Measurements from ENCODE around the gene LMO4. TPM values are rescaled to one million over a fixed set of nuclear protein-coding genes. Genes with fewer than 3 reads are reported as not detected.
A peak's percentile ranks its signal among the peaks of the same experiment; 100 is the strongest.

LMO4 gene
- total RNA-seq, 2 experiments from 2014 or later: 10.2 to 10.5 TPM

DNA sequence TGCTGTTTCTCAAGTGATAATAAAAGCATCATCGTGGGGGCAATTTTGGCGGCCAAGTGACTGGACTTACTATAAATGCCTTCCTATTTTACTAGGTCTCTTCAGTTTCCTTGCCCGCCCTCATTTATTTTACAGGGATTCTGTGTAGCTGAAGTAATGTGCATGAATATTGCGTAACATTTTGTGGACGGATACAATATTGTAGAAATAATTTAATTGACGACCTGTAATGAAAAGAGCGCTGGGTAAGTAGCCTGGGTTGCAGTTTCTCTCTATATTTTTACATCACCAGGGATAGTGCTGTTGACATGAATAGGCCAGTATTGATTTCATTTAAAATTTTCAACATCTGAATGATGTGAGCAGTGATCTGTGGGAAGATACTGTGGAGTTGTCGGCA is 28.1 kb upstream of the LMO4 start:
- ChIA-PET POLR2A (no interaction called here), CTCF (interaction anchor here (0.6 kb wide), 1 partner anchor 208 kb away, joined by 3 read pairs; no protein-coding TSS in a partner anchor)
- no peaks in the 10 kb centered on the region for H3K27me3 Mint-ChIP-seq
- DNase-seq (no peak), ATAC-seq (no peak)
- H3K9me3 Mint-ChIP-seq (ENCODE audit: low read depth): no peaks in the 10 kb centered on the region
- H3K36me3 Mint-ChIP-seq (ENCODE audit: low read depth): no peaks in the 10 kb centered on the region
- no peak overlapping the region for H3K4me3 Mint-ChIP-seq
- no peaks in the 10 kb centered on the region for H3K4me1 Mint-ChIP-seq
- intact Hi-C loops (cut with DNase I, micrococcal nuclease): no loop called here
- no peak overlapping the region for H3K27ac Mint-ChIP-seq

DNA sequence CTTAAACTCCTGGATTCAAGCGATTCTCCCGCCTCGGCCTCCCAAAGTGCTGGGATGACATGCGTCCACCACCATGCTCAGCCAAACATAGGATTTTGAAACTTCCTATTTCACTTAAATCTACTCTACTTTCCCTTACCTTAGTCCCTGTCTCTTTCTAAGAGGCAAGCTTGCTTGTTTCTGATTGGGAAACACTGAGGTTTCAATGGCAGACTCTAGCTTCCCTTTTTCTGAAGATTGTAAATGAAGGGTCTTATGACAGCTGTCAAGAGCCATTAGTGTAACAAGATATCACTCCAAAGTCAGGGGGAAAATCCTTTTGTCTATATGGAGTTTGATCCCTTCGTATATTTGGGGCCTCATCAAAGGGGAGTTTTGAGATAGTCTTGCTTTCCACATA is 23.5 kb upstream of the LMO4 start:
- H3K36me3 Mint-ChIP-seq (ENCODE audit: low read depth): no peaks in the 10 kb centered on the region
- peaks cover 5% of the 10 kb centered on the region for H3K27me3 Mint-ChIP-seq
- ChIA-PET POLR2A (no interaction called here), CTCF (interaction anchor here (0.8 to 1.3 kb wide), 3 partner anchors 12 to 440 kb away, joined by 3 read pairs; no protein-coding TSS in a partner anchor)
- H3K4me1 Mint-ChIP-seq: no peaks in the 10 kb centered on the region
- intact Hi-C loops (cut with DNase I, micrococcal nuclease): no loop called here
- no peak overlapping the region for H3K27ac Mint-ChIP-seq
- no peak for DNase-seq
- H3K4me3 Mint-ChIP-seq: no peak overlapping the region
- no peaks in the 10 kb centered on the region for H3K9me3 Mint-ChIP-seq (ENCODE audit: low read depth)
- ATAC-seq: no peak

DNA sequence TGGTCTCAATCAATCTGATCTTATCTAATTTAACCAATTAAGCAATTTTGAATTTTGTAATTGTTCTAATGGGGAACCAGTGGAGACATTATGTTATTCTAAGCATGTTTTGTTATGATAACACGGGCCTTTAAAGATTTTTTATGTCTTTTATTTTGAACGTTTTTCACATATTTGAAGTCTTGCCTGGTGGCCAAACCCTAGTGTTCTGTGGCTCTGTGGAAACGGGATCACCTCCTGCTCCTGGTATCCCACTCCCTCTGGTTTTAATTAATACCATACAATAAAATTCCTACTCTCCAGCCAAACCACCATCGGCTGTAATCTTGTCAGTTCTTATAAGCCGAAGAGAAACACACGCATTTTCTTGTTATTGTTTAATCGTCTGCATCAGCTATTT is 22.9 kb upstream of the LMO4 start:
- no peaks in the 10 kb centered on the region for H3K9me3 Mint-ChIP-seq (ENCODE audit: low read depth)
- CTCF ChIA-PET: no interaction called here
- no peak overlapping the region for H3K27ac Mint-ChIP-seq
- DNase-seq: no peak
- intact Hi-C loops (cut with DNase I, micrococcal nuclease): no loop called here
- no peaks in the 10 kb centered on the region for H3K4me1 Mint-ChIP-seq
- peaks cover 5% of the 10 kb centered on the region for H3K27me3 Mint-ChIP-seq
- POLR2A ChIA-PET: no interaction called here
- ATAC-seq: no peak
- H3K4me3 Mint-ChIP-seq: no peak overlapping the region
- no peaks in the 10 kb centered on the region for H3K36me3 Mint-ChIP-seq (ENCODE audit: low read depth)

DNA sequence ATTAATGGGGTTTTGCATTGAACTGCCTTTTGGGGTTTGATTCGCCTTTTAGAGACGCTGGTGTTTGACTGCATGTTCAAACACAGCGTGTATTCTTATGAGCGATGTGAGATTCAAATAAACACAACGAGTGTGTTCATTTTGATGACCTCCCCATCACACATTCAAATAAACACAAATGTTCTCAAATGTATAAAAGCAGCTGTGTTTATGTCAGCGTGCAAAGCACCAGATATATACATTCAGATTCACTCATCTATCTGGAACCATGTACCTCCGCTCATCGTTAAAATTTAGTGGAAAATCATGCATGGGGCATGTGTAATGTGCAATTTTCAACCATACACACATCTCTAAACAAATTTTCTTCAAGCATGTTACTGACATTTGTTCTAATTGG is 21.4 kb upstream of the LMO4 start:
- POLR2A ChIA-PET: no interaction called here
- ATAC-seq (no peak), DNase-seq (no peak)
- Mint-ChIP-seq H3K4me1 (no peaks in the 10 kb centered on the region), H3K4me3 (no peak overlapping the region), H3K27ac (no peak overlapping the region), H3K9me3 (ENCODE audit: low read depth) (no peaks in the 10 kb centered on the region), H3K27me3 (peaks cover 5% of the 10 kb centered on the region), H3K36me3 (ENCODE audit: low read depth) (no peaks in the 10 kb centered on the region)
- CTCF ChIA-PET: interaction anchor here (0.8 kb wide), 1 partner anchor 14 kb away, joined by 3 read pairs; no protein-coding TSS in a partner anchor
- intact Hi-C loops (cut with DNase I, micrococcal nuclease): no loop called here

DNA sequence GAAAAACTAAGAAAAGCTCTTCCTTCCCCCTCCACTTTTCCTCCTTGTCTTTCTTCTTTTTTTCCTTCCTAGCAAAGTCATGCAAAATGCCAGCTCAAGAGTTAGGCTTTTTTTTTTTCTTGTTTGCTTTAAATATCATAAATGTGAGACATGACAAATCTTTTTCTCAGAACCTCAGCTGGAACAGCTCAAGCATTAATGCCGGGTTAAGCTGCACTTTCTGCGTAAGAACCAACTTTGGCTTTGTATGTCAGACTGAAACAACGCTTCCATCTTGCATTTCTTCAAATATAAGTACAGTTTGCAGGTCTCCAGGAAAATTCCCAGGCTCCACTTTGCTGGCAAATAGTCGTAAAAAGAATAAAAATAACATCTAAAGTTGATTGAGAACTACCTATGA is 20.7 kb upstream of the LMO4 start:
- H3K27me3 Mint-ChIP-seq: peaks cover 5% of the 10 kb centered on the region
- H3K4me3 Mint-ChIP-seq: no peak overlapping the region
- H3K4me1 Mint-ChIP-seq: no peaks in the 10 kb centered on the region
- CTCF ChIA-PET: interaction anchor here (0.8 kb wide), 1 partner anchor 14 kb away, joined by 3 read pairs; no protein-coding TSS in a partner anchor
- no peaks in the 10 kb centered on the region for H3K9me3 Mint-ChIP-seq (ENCODE audit: low read depth)
- POLR2A ChIA-PET: no interaction called here
- DNase-seq: no peak
- H3K36me3 Mint-ChIP-seq (ENCODE audit: low read depth): no peaks in the 10 kb centered on the region
- no peak overlapping the region for H3K27ac Mint-ChIP-seq
- ATAC-seq: no peak
- intact Hi-C loops (cut with DNase I, micrococcal nuclease): no loop called here

DNA sequence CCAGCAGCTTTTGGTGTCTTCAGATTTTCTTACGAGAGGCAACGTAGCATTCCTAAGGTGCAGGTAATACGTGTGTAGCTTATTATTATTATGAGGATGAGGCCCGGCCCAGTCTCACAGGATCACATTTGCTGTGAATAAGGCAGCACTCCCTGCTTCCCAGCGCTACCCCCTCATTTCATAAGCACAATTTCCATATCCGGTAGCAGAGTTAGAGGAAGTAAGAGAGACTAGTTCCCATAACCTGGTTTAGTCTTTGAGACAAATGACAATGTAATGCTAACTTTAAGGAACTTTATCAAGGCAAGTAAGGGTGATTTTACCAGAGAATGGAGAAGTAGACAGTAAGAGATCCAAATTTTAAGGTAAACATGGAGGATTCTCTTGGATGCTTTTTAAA is 14.6 kb upstream of the LMO4 start:
- ChIA-PET POLR2A (no interaction called here), CTCF (interaction anchor here (0.6 kb wide), 1 partner anchor 12 kb away, joined by 4 read pairs; no protein-coding TSS in a partner anchor)
- intact Hi-C loops (cut with DNase I, micrococcal nuclease): loop anchor here in 1 of 2 experiments (5.0 kb wide), 1 partner anchor 638 kb away; no protein-coding TSS in a partner anchor
- Mint-ChIP-seq H3K4me1 (peaks cover 3% of the 10 kb centered on the region), H3K9me3 (ENCODE audit: low read depth) (no peaks in the 10 kb centered on the region), H3K36me3 (ENCODE audit: low read depth) (no peaks in the 10 kb centered on the region), H3K4me3 (no peak overlapping the region), H3K27me3 (peaks cover 7% of the 10 kb centered on the region), H3K27ac (no peak overlapping the region)
- DNase-seq (no peak), ATAC-seq (no peak)

DNA sequence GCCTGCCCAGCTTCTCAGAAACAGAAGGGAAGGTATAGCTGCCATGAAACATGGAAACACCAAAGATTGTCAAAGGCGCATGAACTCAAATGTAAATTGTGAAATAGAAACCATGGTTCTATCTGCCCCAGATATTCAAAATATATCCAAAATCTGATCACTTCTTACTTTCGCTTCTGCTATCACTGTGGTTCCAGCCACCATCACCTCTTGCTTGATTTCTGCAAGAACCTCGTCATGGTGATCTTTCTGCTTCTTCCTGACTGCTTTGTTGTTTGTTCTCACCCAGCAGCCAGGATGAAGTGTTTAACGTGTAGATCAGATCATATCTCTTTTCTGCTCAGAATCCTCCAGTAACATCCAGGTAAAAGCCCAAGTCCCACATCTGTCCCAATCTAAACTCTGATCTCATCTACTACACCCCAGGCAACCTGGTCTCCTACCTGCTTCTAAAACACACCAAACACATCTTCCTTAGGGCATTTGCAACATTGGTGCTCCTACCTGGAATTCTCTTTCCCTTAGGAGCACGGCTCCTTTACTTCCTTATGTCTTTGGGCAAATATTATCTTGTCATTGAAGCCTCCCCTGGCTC is 10.5 kb upstream of the LMO4 start:
- Mint-ChIP-seq H3K4me3 (no peak overlapping the region), H3K36me3 (ENCODE audit: low read depth) (no peaks in the 10 kb centered on the region), H3K4me1 (peaks cover 3% of the 10 kb centered on the region), H3K9me3 (ENCODE audit: low read depth) (no peaks in the 10 kb centered on the region), H3K27ac (no peak overlapping the region), H3K27me3 (peaks cover 7% of the 10 kb centered on the region)
- CTCF ChIA-PET: no interaction called here
- POLR2A ChIA-PET: no interaction called here
- intact Hi-C loops (cut with DNase I, micrococcal nuclease): no loop called here
- DNase-seq: no peak
- ATAC-seq: peak; percentile 30

DNA sequence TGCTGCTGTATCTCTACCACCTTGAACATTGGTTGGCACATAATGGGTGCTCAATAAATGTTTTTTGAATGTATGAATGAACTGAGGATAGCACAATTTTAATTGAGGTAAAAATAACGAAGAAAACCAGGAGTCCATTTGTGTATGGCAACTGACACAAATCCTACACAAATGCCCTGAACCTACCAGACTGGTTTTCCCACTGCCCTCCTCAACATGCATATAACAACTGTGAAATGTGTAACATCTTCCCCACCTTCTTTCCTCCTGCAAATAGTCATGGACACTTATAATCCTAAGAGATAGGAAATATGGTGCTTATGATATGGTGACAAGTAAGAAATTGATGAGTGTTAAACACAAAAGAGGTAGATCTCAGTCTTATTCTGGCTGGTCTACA is 9.9 kb upstream of the LMO4 start:
- Mint-ChIP-seq H3K4me1 (peaks cover 3% of the 10 kb centered on the region), H3K9me3 (ENCODE audit: low read depth) (no peaks in the 10 kb centered on the region), H3K27ac (no peak overlapping the region), H3K36me3 (ENCODE audit: low read depth) (no peaks in the 10 kb centered on the region), H3K4me3 (no peak overlapping the region), H3K27me3 (peaks cover 7% of the 10 kb centered on the region)
- CTCF ChIA-PET: no interaction called here
- DNase-seq: no peak
- POLR2A ChIA-PET: no interaction called here
- no peak for ATAC-seq
- intact Hi-C loops (cut with DNase I, micrococcal nuclease): no loop called here

DNA sequence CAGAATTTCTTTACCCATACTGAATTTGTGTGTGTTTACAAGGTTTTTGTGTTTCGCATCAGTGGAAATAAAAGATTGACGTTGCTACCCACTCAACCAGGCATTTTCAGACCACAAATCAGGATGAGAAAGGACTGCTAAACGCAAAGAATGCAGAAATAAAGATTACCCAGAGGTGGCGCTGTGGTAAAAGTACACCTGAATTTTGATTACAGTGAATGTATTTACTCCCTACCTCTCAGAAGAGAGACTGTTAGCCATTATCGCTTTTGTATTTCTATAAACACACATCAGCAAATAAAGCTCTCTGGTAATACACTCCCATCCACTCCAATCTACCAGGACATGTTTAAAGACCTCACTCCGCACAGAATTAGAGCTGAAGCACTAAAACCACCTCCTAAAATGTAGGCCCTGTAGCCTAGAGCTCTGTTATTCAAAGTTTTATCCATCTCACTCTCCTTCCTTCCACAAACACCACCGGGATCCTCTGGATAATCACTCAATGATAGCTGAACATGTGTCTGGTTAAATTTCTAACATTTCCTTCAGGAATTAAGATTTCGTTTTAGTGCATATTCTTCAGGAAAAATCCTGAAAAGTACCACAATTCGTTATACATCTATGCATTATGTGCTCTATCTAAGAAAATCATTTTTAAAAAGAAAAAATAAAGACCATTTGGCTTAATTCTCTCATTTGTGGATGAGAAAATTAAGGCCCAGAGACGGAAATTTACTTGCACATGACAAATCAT is 2.5 kb upstream of the LMO4 start:
- Mint-ChIP-seq H3K9me3 (ENCODE audit: low read depth) (no peaks in the 10 kb centered on the region), H3K36me3 (ENCODE audit: low read depth) (no peaks in the 10 kb centered on the region), H3K27ac (no peak overlapping the region), H3K4me3 (no peak overlapping the region), H3K27me3 (peaks cover 11% of the 10 kb centered on the region), H3K4me1 (peaks cover 22% of the 10 kb centered on the region)
- no peak for ATAC-seq
- peak; percentile 61 for DNase-seq
- intact Hi-C loops (cut with DNase I, micrococcal nuclease): loop anchor here (1.0 kb wide), 1 partner anchor 627 kb away; no protein-coding TSS in a partner anchor
- ChIA-PET CTCF (interaction anchor here (0.5 to 3.1 kb wide), 19 partner anchors 9 to 990 kb away, joined by 3 to 16 read pairs (median 4); no protein-coding TSS in a partner anchor), POLR2A (no interaction called here)

DNA sequence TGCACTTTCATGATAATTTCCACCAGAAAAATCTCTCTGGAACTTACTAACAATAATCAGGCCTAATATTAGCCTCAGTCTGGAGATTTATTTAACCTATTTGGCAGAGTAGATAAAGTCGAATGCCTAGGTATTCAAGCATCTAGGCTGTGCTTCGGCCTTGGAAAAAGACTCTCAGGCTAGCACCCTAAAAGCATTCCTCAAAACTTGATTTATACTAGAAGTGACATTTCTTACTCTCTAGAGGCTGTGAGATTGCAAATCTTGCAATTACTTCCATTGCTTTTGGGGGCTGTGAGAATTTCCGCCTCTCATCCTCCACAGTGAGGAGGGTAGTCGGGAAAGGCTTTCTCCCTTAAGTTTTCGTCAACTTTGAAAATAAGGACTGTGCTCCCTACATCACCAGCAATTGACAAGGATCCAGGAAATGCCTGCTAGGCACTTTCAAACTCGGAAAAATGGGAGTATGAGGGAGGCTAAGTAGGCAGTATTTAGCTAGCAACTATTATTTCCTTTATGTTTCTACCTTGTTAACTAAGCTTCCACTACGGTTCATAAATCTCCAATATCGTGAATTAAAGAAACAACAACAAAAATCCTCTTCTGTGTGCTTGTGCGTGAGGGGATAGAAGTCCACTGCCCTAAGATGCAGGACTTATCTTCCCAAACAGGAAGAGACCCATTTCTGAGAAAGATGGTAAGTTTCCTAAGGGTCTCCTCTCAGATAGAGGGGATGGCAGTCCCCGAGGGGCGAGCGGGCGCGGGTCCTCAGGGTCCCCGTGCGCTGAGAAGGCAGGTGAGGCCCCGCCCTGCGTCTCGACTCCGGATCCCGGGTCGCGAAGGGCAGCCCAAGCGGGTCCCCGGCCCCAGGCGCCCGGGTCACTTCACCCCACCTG is 1.1 kb upstream of the LMO4 start:
- no peak for ATAC-seq
- no peak for DNase-seq
- H3K9me3 Mint-ChIP-seq (ENCODE audit: low read depth): no peaks in the 10 kb centered on the region
- H3K36me3 Mint-ChIP-seq (ENCODE audit: low read depth): peaks cover 2% of the 10 kb centered on the region
- peak overlapping the region; percentile 72 for H3K4me3 Mint-ChIP-seq
- POLR2A ChIA-PET: no interaction called here
- intact Hi-C loops (cut with DNase I, micrococcal nuclease): no loop called here
- CTCF ChIA-PET: interaction anchor here (0.6 to 3.1 kb wide), 5 partner anchors 15 to 625 kb away, joined by 3 to 16 read pairs (median 10); no protein-coding TSS in a partner anchor
- peaks cover 19% of the 10 kb centered on the region for H3K27me3 Mint-ChIP-seq
- peaks cover 31% of the 10 kb centered on the region for H3K4me1 Mint-ChIP-seq
- peak overlapping the region; percentile 72 for H3K27ac Mint-ChIP-seq

DNA sequence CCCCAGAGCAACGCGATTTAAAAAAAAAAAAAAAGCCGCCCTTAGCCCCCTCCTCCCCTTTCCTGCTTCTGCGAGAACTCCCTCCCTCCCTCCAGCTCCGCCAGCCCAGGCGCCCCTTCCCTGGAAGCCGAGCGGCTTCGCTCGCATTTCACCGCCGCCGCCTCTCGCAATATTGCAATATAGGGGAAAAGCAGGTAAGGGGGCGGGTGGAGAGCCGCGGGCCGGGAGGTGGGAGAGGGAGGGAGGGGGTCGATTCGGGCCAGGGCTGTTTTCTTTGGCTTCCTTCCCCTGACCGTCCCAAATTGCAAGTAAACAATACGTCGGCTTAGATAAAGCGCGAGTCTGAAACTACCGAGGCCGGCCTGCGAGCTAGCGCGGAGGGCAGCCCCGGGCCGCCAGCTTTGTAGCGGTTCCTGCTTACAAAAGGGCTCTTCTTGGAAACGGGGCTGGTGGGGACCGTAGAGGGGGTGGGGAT is 408 bp downstream of the LMO4 start:
- peak overlapping the region; percentile 90 for H3K27ac Mint-ChIP-seq
- CTCF ChIA-PET: no interaction called here
- ATAC-seq (no peak), DNase-seq (peak; percentile 67)
- H3K36me3 Mint-ChIP-seq (ENCODE audit: low read depth): peaks cover 12% of the 10 kb centered on the region
- peaks cover 29% of the 10 kb centered on the region for H3K27me3 Mint-ChIP-seq
- POLR2A ChIA-PET: interaction anchor here (0.6 to 1.4 kb wide), 2 partner anchors 75 to 936 kb away, joined by 3 to 4 read pairs; no protein-coding TSS in a partner anchor
- intact Hi-C loops (cut with DNase I, micrococcal nuclease): no loop called here
- peaks cover 46% of the 10 kb centered on the region for H3K4me1 Mint-ChIP-seq
- peak overlapping the region; percentile 72 for H3K4me3 Mint-ChIP-seq
- H3K9me3 Mint-ChIP-seq (ENCODE audit: low read depth): no peaks in the 10 kb centered on the region

Measured in activated CD4-positive, alpha-beta T cell treated with anti-CD3 and anti-CD28 coated beads for 36 hours (primary cell).